ENCODE data around the gene PDZD8.

The PDZD8 gene

GRCh38 chr10:117345143-117345542 is 30.1 kb downstream of the PDZD8 start:
- no peak for TF ChIP-seq CTCF (IDR thresholded peaks at IDR 0.05)
- no peak for TF ChIP-seq ZFX (IDR thresholded peaks at IDR 0.05; ENCODE audit: borderline replicate concordance)
- no peak overlapping the region for H3K27ac ChIP-seq

- no peak overlapping the region for H3K27ac ChIP-seq
- TF ChIP-seq CTCF (IDR thresholded peaks at IDR 0.05) (no peak), ZFX (IDR thresholded peaks at IDR 0.05; ENCODE audit: borderline replicate concordance) (no peak)
These were observed 32.6 kb downstream of the PDZD8 start for GRCh38 chr10:117342641-117343040.

- no peak overlapping the region for H3K27ac ChIP-seq
- no peak for TF ChIP-seq CTCF (IDR thresholded peaks at IDR 0.05)
- TF ChIP-seq ZFX (IDR thresholded peaks at IDR 0.05; ENCODE audit: borderline replicate concordance) = no peak
These were observed 34.2 kb downstream of the PDZD8 start for GRCh38 chr10:117341061-117341460.

- TF ChIP-seq CTCF (IDR thresholded peaks at IDR 0.05) (no peak), ZFX (IDR thresholded peaks at IDR 0.05; ENCODE audit: borderline replicate concordance) (no peak)
- H3K27ac ChIP-seq = no peak overlapping the region
These were observed 35.3 kb downstream of the PDZD8 start for GRCh38 chr10:117339979-117340378.

- no peak for TF ChIP-seq ZFX (IDR thresholded peaks at IDR 0.05; ENCODE audit: borderline replicate concordance)
- no peak for TF ChIP-seq CTCF (IDR thresholded peaks at IDR 0.05)
- H3K27ac ChIP-seq = no peak overlapping the region
These were observed 35.7 kb downstream of the PDZD8 start for GRCh38 chr10:117339578-117339977.

GRCh38 chr10:117334926-117335325 is 40.3 kb downstream of the PDZD8 start:
- no peak overlapping the region for H3K27ac ChIP-seq
- no peak for TF ChIP-seq CTCF (IDR thresholded peaks at IDR 0.05)

GRCh38 chr10:117334066-117334465 is 41.2 kb downstream of the PDZD8 start:
- TF ChIP-seq CTCF (IDR thresholded peaks at IDR 0.05) = no peak
- TF ChIP-seq ZFX (IDR thresholded peaks at IDR 0.05; ENCODE audit: borderline replicate concordance) = no peak
- no peak overlapping the region for H3K27ac ChIP-seq

All from 22Rv1 (cell line).